ENCODE measurements around the gene WSB2.
"Not testable (repeated sequence)": the region's sequence is repeated elsewhere in the genome, so short reads cannot be mapped to it uniquely, and the experiment has no call there.

Gene WSB2

GRCh38 chr12:118033902-118034301 is 27.1 kb downstream of the WSB2 start:
- Histone ChIP-seq H3K27ac (no peak overlapping the region), H3K9ac (no peak overlapping the region; a peak in 1 of 22 replicates), H3K4me3 (no peak overlapping the region), H3K36me3 (peaks cover 96 to 100% (median 100%) of the 10 kb centered on the region in 11 experiments), H3K27me3 (no peaks in the 10 kb centered on the region), H3K4me1 (peaks cover 0 to 4% (median 0%) of the 10 kb centered on the region in 10 experiments; a peak in 2 of 20 replicates), H4K20me1 (peaks cover 0 to 43% (median 0%) of the 10 kb centered on the region in 11 experiments; a peak in 8 of 22 replicates), H3K4me2 (no peak overlapping the region), H3K9me3 (replicated peaks in 1 of 11) (no peaks in the 10 kb centered on the region)
- TF ChIP-seq Cebpa-rat (IDR thresholded peaks at IDR 0.05) = no peak

- Histone ChIP-seq H3K4me2 (no peak overlapping the region), H3K27me3 (no peaks in the 10 kb centered on the region), H3K9me3 (replicated peaks in 1 of 11) (no peaks in the 10 kb centered on the region), H4K20me1 (peaks cover 0 to 37% (median 0%) of the 10 kb centered on the region in 11 experiments; a peak in 7 of 22 replicates), H3K27ac (no peak overlapping the region), H3K4me1 (peaks cover 0 to 4% (median 0%) of the 10 kb centered on the region in 10 experiments; a peak in 2 of 20 replicates), H3K9ac (no peak overlapping the region), H3K4me3 (no peak overlapping the region), H3K36me3 (peaks cover 97 to 100% (median 100%) of the 10 kb centered on the region in 11 experiments)
- TF ChIP-seq Cebpa-rat (IDR thresholded peaks at IDR 0.05) = no peak
Observed at GRCh38 chr12:118033323-118033722, 27.7 kb downstream of the WSB2 start.

- Histone ChIP-seq H3K9me3 (replicated peaks in 1 of 11) (no peaks in the 10 kb centered on the region), H3K9ac (no peak overlapping the region), H3K27me3 (no peaks in the 10 kb centered on the region), H3K36me3 (peaks cover 96 to 100% (median 100%) of the 10 kb centered on the region in 11 experiments), H3K4me1 (peaks cover 0 to under 1% (median 0%) of the 10 kb centered on the region in 10 experiments; a peak in 2 of 20 replicates), H4K20me1 (peaks cover 0 to 31% (median 0%) of the 10 kb centered on the region in 11 experiments; a peak in 7 of 22 replicates), H3K4me3 (no peak overlapping the region), H3K27ac (no peak overlapping the region), H3K4me2 (no peak overlapping the region)
- TF ChIP-seq Cebpa-rat (IDR thresholded peaks at IDR 0.05) = no peak
Observed at GRCh38 chr12:118032188-118032587, 28.8 kb downstream of the WSB2 start.

- H3K4me1 ChIP-seq = no peaks in the 10 kb centered on the region
- no peak overlapping the region for H3K9ac ChIP-seq
- peaks cover 88 to 100% (median 100%) of the 10 kb centered on the region in 11 experiments for H3K36me3 ChIP-seq
- no peaks in the 10 kb centered on the region for H3K9me3 ChIP-seq (replicated peaks in 1 of 11)
- H3K4me2 ChIP-seq = no peak overlapping the region
- no peak overlapping the region for H3K4me3 ChIP-seq
- no peak for TF ChIP-seq Cebpa-rat (IDR thresholded peaks at IDR 0.05)
- peaks cover 0 to 11% (median 0%) of the 10 kb centered on the region in 11 experiments; a peak in 3 of 22 replicates for H4K20me1 ChIP-seq
- H3K27me3 ChIP-seq = no peaks in the 10 kb centered on the region
- H3K27ac ChIP-seq = no peak overlapping the region
Observed at GRCh38 chr12:118029166-118029565, 31.8 kb downstream of the WSB2 start.

- Histone ChIP-seq H3K27ac (no peak overlapping the region), H3K4me3 (no peak overlapping the region), H3K9ac (no peak overlapping the region), H3K4me1 (no peaks in the 10 kb centered on the region; a peak in 1 of 20 replicates), H3K9me3 (replicated peaks in 1 of 11) (no peaks in the 10 kb centered on the region), H3K27me3 (no peaks in the 10 kb centered on the region), H3K4me2 (no peak overlapping the region), H3K36me3 (peaks cover 75 to 98% (median 96%) of the 10 kb centered on the region in 11 experiments), H4K20me1 (no peaks in the 10 kb centered on the region; a peak in 1 of 22 replicates)
- no peak for TF ChIP-seq Cebpa-rat (IDR thresholded peaks at IDR 0.05)
Observed at GRCh38 chr12:118025168-118025567, 35.8 kb downstream of the WSB2 start.

GRCh38 chr12:118023301-118023860 is 37.6 kb downstream of the WSB2 start:
- Histone ChIP-seq H3K4me1 (peaks cover 2 to 14% (median 8%) of the 10 kb centered on the region in 10 experiments; a peak in 17 of 20 replicates), H3K4me2 (no peak overlapping the region), H4K20me1 (peaks cover 0 to under 1% (median 0%) of the 10 kb centered on the region in 11 experiments; a peak in 2 of 22 replicates), H3K27me3 (no peaks in the 10 kb centered on the region), H3K36me3 (peaks cover 73 to 98% (median 96%) of the 10 kb centered on the region in 11 experiments), H3K9ac (no peak overlapping the region), H3K27ac (no peak overlapping the region), H3K4me3 (no peak overlapping the region), H3K9me3 (replicated peaks in 1 of 11) (no peaks in the 10 kb centered on the region)
- TF ChIP-seq Cebpa-rat (IDR thresholded peaks at IDR 0.05) = no peak

GRCh38 chr12:118022728-118023109 is 38.3 kb downstream of the WSB2 start:
- Histone ChIP-seq H3K27ac (no peak overlapping the region), H3K27me3 (no peaks in the 10 kb centered on the region), H4K20me1 (peaks cover 0 to 7% (median 0%) of the 10 kb centered on the region in 11 experiments; a peak in 2 of 22 replicates), H3K4me1 (peaks cover 8 to 21% (median 15%) of the 10 kb centered on the region in 10 experiments), H3K9me3 (replicated peaks in 1 of 11) (no peaks in the 10 kb centered on the region), H3K9ac (no peak overlapping the region), H3K4me3 (no peak overlapping the region), H3K36me3 (peaks cover 67 to 97% (median 93%) of the 10 kb centered on the region in 11 experiments), H3K4me2 (no peak overlapping the region)
- no peak for TF ChIP-seq Cebpa-rat (IDR thresholded peaks at IDR 0.05)

- not testable (repeated sequence) for H3K27me3 ChIP-seq; H3K27ac ChIP-seq; H3K9ac ChIP-seq; H3K9me3 ChIP-seq (replicated peaks in 1 of 11); H3K4me3 ChIP-seq; H4K20me1 ChIP-seq; H3K4me2 ChIP-seq
- Histone ChIP-seq H3K4me1 (peaks cover 13 to 26% (median 20%) of the 10 kb centered on the region in 10 experiments), H3K36me3 (peaks cover 62 to 92% (median 88%) of the 10 kb centered on the region in 11 experiments)
Observed at GRCh38 chr12:118022097-118022727, 38.8 kb downstream of the WSB2 start.

GRCh38 chr12:118020036-118020435 is 40.9 kb downstream of the WSB2 start:
- no peaks in the 10 kb centered on the region for H3K9me3 ChIP-seq (replicated peaks in 1 of 11)
- H3K4me2 ChIP-seq = no peak overlapping the region
- H3K4me3 ChIP-seq = no peak overlapping the region
- no peak overlapping the region; a peak in 1 of 22 replicates for H3K9ac ChIP-seq
- peaks cover 0 to 7% (median 0%) of the 10 kb centered on the region in 11 experiments; a peak in 2 of 22 replicates for H4K20me1 ChIP-seq
- peaks cover 41 to 70% (median 66%) of the 10 kb centered on the region in 11 experiments for H3K36me3 ChIP-seq
- H3K27ac ChIP-seq = no peak overlapping the region
- no peaks in the 10 kb centered on the region for H3K27me3 ChIP-seq
- TF ChIP-seq Cebpa-rat (IDR thresholded peaks at IDR 0.05) = no peak
- H3K4me1 ChIP-seq = peaks cover 19 to 34% (median 26%) of the 10 kb centered on the region in 10 experiments
